Activated CD4-positive, alpha-beta T cell treated with anti-CD3 and anti-CD28 coated beads, Interleukin-2, amount 50 U/mL, for 24 hours (primary cell): ENCODE results near the gene CFAP20DC.
"Not testable (repeated sequence)": the region's sequence is repeated elsewhere in the genome, so short reads cannot be mapped to it uniquely, and the experiment has no call there.

ENCODE experiments used
- DNase-seq, 2 donors: peaks; one replicate each; pipeline ENCODE4 v3.0.0-alpha.2; 2020; ENCODE audit warnings: low read depth in 1 of 2, low spot score in 1 of 2

CFAP20DC gene

DNA sequence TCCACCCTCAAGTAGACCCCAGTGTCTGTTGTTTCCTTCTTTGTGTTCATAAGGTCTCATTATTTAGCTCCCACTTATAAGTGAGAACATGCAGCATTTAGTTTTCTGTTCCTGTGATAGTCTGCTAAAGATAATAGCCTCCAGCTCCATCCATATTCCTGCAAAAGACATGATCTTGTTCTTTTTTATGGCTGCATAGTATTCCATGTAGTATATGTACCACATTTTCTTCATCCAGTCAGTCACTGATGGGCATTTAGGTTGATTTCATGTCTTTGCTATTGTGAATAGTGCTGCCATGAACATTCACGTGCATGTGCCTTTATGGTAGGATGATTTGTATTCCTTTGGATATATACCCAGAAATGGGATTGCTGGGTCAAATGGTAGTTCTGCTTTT is 82.0 kb downstream of the CFAP20DC start:
- DNase-seq = not testable (repeated sequence)

DNA sequence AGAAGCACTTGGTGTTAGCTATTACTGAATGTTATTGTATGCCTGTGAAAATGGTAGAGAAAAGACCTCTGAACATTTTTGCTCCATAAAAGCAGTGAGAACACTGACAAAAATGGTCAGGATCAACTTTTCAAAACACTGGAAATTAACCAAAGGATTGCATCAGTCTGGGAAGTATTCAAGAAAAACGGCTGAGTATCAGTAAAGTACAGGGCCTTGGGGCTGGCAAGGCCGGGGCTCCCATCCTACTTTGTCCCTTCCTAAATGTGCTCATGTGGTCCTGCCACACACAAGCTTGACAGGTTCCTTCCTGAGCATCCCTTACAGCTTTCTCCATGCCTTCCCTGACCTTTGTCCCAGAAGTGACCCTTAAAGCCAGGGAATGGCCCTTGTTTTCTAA is 84.0 kb downstream of the CFAP20DC start:
- DNase-seq = no peak

DNA sequence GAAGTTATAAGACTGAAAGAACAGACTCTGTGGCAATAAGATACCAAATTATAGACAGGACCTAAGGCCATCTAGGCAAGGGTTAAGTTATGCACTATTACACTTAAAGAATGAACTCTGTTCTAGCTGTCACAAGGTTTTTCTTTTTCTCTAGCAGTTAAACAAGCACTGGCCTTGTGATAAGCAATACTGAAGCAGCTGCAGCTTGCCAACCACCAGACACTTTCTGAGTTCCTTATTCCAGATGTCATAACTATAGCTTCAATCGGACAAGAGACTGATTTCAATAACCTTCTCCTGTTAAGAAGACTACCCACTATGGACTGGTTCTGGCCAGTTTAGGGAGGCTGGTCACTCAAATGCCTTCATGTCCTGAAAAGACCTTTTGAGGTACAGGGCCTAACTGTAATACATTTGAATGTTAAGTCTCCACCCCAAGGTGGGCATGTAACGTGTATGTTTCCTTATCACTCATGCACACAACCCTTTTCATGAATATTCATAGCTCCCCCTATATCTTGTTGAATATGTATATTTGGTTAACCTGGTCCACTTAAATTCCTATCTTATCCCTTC is 85.8 kb downstream of the CFAP20DC start:
- no peak for DNase-seq

DNA sequence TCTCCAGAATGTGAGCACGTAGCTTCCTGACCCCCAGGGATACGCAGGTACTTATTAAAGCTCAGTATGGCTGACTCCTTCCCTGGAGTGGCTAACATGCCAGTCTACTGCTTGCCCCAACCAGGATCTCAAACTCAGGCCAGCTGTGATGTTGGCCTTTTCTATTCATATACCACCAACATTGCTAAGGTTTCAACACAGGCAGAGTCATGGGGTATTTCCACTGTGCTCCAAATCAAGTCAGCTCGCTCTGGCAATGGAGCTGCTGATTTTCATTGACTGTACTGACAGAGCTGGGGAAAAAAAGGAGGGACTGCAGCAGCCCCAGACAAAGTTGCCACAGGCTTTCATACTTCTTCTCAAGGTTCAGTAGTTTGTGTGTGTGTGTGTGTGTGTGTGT is 87.0 kb downstream of the CFAP20DC start:
- no peak for DNase-seq

DNA sequence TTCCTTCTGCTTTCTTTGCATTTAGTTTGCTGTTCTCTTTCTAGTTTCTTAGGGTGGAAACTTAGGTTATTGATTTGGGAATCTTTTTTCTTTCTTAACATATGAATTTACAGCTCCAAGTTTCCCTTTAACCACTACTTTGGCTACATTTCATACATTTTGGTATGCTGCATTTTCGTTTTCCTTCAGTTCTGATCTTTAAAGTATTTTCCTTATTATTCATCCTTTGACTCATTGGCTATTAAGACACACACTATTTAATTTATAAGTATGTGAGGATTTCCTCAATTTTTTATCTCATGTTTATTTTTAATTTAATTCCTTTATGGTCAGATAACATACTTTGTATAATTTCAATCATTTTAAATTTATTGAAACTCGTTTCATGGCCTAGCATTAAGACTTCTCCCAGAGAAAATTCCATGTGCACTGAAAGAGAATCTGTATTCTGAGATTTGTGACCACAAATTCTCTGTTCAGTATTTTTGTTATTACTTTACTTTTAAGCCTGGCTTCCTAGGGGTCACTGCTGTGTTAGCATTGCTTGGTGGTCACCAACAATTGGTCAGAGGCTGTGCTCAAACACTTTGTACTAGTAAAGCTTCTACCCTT is 87.7 kb downstream of the CFAP20DC start:
- no peak for DNase-seq

DNA sequence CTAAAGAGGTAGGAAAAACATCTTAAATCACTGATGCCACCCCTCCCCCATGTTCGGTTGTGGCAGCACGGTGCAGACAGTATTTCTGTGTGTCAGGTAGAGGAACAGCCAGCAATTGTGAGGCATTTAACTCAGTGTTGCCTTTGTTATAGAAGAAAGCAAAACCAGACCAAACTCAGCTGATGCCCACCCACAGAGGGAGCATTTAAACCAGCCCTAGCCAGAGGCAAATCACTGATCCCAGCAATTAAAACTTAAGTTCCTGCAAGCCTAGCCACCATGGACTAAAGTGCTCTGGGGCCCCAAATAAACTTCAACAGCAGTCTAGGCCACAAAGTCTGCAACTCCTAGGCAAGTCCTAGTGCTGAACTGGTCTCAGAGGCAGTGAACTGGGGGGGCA is 94.5 kb downstream of the CFAP20DC start:
- no peak for DNase-seq

DNA sequence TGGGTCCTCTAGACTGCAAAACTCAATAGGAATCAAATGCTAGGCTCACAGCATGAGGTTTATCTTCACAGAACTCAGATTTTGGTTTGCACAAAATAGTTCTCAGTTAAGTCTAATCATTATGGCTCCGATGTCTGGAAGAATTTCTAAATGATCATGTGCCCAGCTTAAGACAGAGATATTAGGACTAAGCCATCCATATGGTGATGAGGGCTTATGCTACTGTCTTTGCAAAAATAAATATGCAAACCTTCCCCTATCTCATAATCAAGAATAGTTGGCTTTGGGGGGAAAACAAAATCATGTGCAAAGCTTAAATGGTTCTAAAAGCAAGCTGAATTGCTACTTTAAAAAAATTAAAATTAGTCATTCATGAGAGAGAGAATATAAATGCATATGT is 96.5 kb downstream of the CFAP20DC start:
- no peak for DNase-seq

DNA sequence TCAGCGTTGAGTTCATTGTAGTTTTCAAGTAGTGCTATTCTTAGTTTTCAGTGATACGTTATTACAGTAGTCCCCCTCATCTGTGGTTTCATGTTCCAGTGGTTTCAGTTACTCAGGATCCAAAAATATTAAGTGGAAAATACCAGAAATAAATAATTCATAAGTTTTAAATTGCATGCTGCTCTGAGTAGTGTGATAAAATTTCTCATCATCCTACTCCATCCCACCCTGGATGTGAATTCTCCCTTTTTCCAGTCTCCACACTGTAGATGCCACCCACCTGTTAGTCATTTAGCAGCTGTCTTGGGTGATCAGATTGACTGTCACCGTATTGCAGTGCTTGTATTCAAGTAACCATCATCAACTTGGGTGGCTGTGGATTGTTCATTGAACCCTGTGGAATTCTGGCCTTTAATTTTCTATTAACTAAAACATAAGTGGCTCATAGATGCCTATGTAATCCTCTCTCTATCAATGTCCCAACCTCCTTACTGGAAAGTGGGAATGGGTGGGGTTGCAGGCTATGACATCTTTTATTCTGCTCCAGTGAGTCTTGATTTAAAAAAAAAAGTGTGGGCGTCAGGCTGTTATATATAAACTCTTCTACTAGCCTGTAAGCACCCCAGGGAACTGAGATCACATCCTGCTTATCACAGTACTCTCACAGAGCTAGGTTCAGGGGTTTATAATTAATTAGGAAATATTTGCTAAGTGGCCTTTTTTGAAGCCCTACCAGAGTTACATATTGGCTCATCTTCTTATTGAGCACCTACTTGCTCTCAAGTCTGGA is 97.5 kb downstream of the CFAP20DC start:
- no peak for DNase-seq

DNA sequence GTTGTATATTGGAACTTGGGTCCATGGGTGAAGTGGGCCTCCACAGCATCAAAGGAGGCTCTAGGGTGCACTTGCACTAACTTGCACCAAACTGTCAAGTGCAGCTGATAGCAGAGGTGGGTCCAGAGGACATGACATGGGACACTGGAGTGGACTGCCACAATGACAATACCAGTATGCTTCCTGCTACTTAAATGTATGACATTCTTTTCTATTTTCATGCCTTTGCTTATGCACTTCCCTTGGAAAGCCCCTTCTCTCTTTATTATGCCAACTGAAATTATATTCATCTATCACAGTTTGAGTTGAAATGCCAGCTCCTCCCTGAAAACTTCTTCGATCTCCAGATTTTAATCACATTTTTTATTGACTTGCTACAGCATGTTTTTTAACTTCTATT is 101.8 kb downstream of the CFAP20DC start:
- DNase-seq = no peak

DNA sequence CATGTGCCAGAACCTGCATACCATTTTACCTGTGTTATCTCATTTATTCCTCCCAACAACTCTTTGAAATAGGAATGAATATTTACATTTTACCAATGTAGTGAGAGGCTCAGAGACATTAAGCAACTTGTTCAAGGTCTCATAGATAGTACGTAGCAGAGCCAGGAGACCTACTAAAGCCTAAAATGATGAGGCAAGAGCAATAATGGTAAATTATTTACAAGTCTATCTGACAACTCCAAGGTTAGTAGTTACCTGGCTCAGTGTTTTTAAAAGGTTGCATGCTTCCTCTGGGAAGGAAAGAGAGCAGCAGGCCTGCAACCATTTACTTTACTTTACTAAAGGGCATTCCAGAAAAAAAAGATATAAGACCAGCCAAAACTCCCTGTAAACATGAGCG is 103.0 kb downstream of the CFAP20DC start:
- DNase-seq = no peak

DNA sequence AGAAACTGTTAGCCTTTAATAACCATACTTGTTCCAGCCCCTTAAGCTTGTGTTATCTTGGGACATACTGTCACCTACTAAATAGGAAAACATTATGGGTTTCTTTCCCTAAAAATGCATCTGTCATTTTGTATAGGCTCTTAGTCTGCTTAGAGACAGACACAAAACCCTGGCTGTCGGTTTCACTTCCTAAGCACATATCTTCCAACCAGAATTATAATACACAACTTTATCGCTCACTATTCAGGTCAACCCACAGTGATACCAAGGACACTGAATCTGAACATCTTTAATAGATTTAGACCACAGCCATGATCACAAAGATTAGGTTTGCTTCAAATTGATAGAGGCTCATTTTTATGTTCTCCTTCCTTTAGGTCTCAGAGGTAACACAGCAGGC is 111.8 kb downstream of the CFAP20DC start:
- no peak for DNase-seq

DNA sequence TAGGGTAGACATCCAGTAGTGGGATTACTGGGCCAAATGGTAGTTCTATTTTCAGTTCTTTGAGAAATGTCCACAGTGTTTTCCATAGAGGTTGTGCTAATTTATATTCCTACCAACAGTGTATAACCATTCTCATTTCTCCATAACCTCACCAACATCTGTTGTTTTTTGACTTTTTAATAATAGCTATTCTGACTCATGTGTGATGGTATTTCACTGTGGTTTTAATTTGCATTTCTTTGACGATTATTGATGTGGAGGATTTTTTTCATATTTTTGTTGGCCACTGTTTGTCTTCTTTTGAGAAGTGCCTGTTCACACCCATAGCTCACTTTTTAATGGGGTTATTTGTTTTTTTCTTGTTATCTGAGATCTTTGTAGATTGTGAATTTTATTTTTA is 125.2 kb downstream of the CFAP20DC start:
- DNase-seq = no peak

DNA sequence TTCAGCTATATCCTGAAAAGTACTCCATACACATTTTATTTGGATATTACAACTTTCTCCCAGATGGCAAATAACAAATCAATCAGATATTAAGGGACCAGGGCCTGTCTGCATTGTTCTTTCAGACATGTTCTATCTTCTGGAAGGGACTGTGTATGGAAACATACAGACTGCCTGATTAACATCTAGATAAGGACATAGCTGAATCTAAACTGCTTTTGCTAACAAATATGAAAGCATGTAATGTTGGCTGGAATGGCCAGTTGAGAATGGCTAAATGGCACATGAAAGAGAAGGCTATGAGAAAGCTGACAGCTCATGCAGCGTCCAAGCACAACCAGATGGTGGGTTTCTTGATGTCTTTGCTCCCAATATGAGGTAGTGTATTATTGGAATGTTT is 149.4 kb downstream of the CFAP20DC start:
- no peak for DNase-seq

DNA sequence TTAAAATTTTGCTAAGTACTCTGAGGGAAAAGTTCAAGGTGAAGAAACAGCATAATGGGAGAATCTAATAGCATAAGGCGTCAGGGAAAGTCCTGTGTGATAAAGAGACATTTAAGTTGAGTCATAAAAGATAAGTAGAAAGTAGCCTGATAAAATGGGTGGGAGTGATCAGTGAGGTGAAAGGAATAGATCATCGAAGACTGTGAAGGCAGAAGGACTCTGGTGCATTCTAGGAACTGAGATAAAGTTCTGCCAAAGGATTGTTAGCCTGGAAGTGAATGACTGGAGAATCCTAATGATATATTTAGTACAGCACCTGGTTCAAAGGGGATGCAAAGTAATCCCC is 149.9 kb downstream of the CFAP20DC start:
- no peak for DNase-seq

DNA sequence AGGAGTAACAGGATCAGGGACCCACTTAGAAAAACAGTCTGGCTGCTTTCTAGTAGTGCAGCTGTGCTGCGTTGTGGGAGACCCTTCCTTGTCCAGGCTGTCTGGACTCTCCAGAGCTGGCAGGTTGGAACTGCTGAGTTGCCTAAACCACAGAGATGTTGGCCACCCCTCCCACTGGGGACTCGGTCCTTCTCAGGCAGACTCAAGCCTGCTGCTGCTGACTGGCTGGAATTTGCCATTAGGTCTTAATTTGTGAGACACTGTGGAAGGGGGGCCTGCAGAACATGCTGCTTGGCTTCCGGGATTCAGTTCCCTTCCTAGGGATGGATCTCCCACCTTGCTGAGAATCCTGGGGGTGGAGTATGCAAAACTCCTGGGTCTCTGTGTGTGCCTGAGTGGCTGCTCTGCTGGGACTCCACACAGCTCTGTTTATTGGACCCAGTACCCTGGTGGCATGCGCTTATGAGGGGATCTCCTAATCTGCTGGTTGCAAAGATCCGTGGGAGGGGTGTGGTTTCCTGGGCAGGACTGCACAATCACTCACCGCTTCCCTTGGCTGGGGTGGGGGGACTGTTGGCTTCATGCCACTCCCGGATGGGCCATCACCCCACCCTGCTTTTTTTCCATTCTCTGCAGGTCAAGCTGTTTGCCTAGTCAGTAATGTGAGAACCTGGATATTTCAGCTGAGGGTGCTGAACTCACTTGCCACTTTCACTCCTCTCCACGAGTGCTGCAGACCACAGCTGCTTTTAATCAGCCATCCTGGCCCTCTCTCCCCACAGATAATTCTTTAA is 150.5 kb downstream of the CFAP20DC start:
- DNase-seq = no peak

DNA sequence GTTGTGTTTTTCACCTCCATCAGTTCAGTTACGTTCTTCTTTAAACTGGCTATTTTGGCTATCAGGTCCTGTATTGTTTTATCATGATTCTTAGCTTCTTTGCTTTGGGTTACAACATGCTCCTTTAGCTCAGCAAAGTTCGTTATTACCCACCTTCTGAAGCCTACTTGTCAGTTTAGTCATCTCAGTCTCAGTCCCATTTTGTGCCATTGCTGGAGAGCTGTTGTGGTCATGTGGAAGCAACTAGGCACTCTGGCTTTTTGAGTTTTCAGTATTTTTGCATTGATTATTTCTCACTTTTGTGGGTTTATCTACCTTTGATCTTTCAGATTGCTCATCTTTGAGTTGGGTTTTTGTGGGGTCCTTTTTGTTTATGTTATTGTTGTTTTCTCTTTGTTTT is 151.3 kb downstream of the CFAP20DC start:
- DNase-seq = no peak

DNA sequence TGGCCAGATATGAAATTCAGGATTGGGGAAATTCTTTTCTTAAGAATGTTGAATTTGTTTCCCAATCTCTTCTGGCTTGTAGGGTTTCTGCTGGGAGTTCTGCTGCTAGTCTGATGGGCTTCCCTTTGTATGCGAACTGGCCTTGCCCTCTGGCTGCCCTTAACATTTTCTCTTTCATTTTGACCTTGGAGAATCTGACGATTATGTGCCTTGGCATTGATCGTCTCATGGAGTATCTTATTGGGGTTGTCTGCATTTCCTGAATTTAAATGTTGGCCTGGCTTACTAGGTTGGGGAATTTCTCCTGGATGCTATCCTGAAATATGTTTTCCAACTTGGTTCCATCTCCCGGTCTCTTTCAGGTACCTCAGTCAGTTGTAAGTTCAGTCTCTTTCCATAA is 152.2 kb downstream of the CFAP20DC start:
- no peak for DNase-seq

DNA sequence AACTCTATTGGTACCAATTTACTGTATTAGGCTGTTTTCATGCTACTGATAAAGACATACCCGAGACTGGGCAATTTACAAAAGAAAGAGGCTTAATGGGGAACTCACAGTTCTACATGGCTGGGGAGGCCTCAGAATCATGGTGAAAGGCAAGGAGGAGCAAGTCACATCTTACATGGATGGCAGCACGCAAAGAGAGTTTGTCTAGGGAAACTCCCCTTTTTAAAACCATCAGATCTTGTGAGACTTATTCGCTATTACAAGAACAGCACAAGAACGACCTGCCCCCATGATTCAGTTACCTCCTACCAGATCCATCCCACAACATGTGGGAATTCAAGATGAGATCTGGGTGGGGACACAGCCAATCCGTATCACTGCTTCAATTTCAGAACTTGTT is 154.1 kb downstream of the CFAP20DC start:
- not testable (repeated sequence) for DNase-seq

DNA sequence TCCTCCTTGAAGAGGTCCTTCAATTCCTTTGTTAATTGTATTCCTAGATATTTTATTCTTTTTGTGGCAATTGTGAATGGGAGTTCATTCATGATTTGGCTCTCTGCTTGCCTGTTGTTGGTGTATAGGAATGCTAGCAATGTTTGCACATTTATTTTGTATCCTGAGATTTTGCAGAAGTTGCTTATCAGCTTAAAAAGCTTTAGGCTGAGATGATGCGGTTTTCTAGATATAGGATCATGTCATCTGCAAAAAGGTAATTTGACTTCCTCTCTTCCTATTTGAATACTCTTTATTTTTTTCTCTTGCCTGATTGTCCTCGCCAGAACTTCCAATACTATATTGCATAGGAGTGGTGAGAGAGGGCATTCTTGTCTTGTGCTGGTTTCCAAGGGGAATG is 157.3 kb downstream of the CFAP20DC start:
- DNase-seq = not testable (repeated sequence)

DNA sequence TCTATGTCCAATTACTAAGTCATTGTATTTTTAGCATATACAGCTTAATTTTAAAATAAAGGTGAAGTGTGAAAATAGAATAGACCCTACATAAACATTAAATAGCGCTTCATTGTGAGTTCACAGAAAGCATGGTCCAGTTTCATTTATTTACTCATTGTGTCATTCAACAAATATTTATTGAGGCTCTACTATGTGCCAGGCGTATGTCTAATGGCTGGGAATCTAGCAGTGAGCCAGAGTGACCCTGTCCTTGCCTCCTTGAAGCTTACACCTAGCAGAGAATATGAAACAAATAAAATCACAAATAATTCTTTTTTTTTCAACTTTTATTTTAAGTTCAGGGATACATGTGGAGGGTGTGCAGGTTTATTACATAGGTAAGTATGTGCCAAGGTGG is 161.7 kb downstream of the CFAP20DC start:
- no peak for DNase-seq

DNA sequence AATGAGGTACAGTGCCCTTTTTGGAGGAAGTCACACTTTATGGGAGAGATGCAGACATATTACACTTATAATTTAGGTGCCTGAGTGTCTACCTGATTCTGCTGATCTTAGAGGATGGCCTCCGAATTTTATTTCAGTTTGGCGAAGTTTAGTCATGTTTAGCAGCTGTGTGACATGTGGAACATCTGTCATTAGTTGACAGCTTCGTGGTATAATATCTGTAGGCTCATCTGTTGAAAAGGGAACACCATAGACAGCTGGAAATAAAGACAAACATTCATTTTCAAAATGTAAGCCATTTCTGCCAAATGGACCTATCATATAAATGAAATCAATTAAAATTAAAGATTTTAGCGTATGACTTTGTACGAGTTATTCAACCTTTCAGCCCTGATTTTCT is 165.4 kb downstream of the CFAP20DC start:
- no peak for DNase-seq

DNA sequence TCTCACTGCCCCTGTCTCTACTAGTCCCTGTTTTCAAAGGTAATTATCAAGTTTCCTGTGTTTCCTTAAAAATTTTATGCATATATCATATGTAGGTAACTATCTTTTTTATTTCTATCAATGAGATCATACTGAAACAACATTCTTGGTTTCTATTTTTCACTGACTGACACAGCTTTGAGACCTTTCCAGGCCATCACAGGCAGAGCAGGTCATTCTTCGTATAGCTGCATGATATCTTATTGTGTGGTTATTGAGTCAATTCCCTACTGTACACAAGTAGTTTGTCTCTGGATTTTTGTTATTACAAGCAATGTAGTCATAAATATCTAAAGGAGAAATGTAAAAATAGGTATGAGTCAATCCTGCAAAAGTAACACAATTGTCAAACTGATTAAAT is 169.6 kb downstream of the CFAP20DC start:
- no peak for DNase-seq
